Activated CD4-positive, alpha-beta memory T cell treated with anti-CD3 and anti-CD28 coated beads, Interleukin-2, amount 10 ng/mL, durations not matched to agents 7 days and 5 days (primary cell): ENCODE results near the gene DNAJC17. TPM values are rescaled to one million over a fixed set of nuclear protein-coding genes. Genes with fewer than 3 reads are reported as not detected.

Experiments
- CTCF ChIA-PET: fragments of 350-600 bp; sonication (Branson Sonifier 250); formaldehyde crosslinking; loops from one replicate; lab custom pipeline; 2021; ENCODE audit warnings: antibody characterized with exemption, inconsistent platforms; lab: Charles Lee
- POLR2A ChIA-PET: fragments of 350-600 bp; sonication (Branson Sonifier 250); formaldehyde crosslinking; loops from one replicate; lab custom pipeline; 2021; ENCODE audit warnings: antibody characterized with exemption; lab: Charles Lee
- DNase-seq: peaks from one replicate; pipeline ENCODE4 v3.0.0-alpha.2; 2020
- H3K27ac Mint-ChIP-seq: one replicate; pipeline ENCODE4 v1.8.0; 2021; ENCODE audit warnings: mild to moderate bottlenecking, mixed read lengths
- H3K27me3 Mint-ChIP-seq: one replicate; pipeline ENCODE4 v1.8.0; 2021; ENCODE audit warnings: mixed read lengths
- H3K36me3 Mint-ChIP-seq: one replicate; pipeline ENCODE4 v1.8.0; 2021; ENCODE audit warnings: low read depth, mixed read lengths
- H3K4me1 Mint-ChIP-seq: one replicate; pipeline ENCODE4 v1.8.0; 2021; ENCODE audit warnings: mixed read lengths
- H3K4me3 Mint-ChIP-seq: one replicate; pipeline ENCODE4 v1.8.0; 2021; ENCODE audit warnings: mild to moderate bottlenecking, mixed read lengths
- H3K9me3 Mint-ChIP-seq: one replicate; pipeline ENCODE4 v1.8.0; 2021; ENCODE audit warnings: mixed read lengths
- total RNA-seq, 2 experiments: library from RNA; stranded (reverse); gene quantifications; one replicate each; pipeline ENCODE4 v1.2.3, GENCODE V29; 2021

DNAJC17 gene
- total RNA-seq, 2 experiments from 2014 or later = 35.8 to 37.8 TPM

- H3K27ac Mint-ChIP-seq = no peak overlapping the region
- H3K4me3 Mint-ChIP-seq = no peak overlapping the region
- no peaks in the 10 kb centered on the region for H3K27me3 Mint-ChIP-seq
- H3K36me3 Mint-ChIP-seq = peaks cover 6% of the 10 kb centered on the region
- no peaks in the 10 kb centered on the region for H3K9me3 Mint-ChIP-seq
- POLR2A ChIA-PET = interaction anchor here (1.2 to 3.5 kb wide), 2 partner anchors 21 to 22 kb away, joined by 4 to 15 read pairs; partner anchors contain the start of genes DNAJC17, GCHFR and ZFYVE19
- CTCF ChIA-PET = interaction anchor here (0.6 to 4.1 kb wide), 11 partner anchors 8 to 109 kb away, joined by 3 to 44 read pairs (median 6); partner anchors contain the start of genes GCHFR, RAD51 and VPS18
- no peak for DNase-seq
- H3K4me1 Mint-ChIP-seq = peaks cover 26% of the 10 kb centered on the region
Observed at GRCh38 chr15:40785164-40785563, 22.1 kb downstream of the DNAJC17 start.

- peak; percentile 84 for DNase-seq
- Mint-ChIP-seq H3K9me3 (no peaks in the 10 kb centered on the region), H3K27ac (no peak overlapping the region), H3K36me3 (peaks cover 9% of the 10 kb centered on the region), H3K27me3 (no peaks in the 10 kb centered on the region), H3K4me3 (no peak overlapping the region), H3K4me1 (peaks cover 16% of the 10 kb centered on the region)
- ChIA-PET POLR2A (interaction anchor here (1.1 to 2.0 kb wide), 8 partner anchors 13 to 213 kb away, joined by 3 to 8 read pairs (median 5); partner anchors contain the start of genes C15orf62, GCHFR, RAD51 and RPUSD2), CTCF (interaction anchor here (0.5 to 4.1 kb wide), 33 partner anchors 9 to 541 kb away, joined by 3 to 44 read pairs (median 6); partner anchors contain the start of genes DNAJC17, GCHFR, RAD51 and RPUSD2)
Observed at GRCh38 chr15:40782609-40783227, 24.6 kb downstream of the DNAJC17 start.

- DNase-seq = peak; percentile 69
- ChIA-PET CTCF (interaction anchor here (0.5 to 3.6 kb wide), 8 partner anchors 9 to 184 kb away, joined by 3 to 15 read pairs (median 6); partner anchors contain the start of gene VPS18), POLR2A (interaction anchor here (0.7 to 5.6 kb wide), 6 partner anchors 12 to 208 kb away, joined by 3 to 34 read pairs (median 3); partner anchors contain the start of genes GCHFR, RAD51, RPUSD2 and VPS18)
- no peaks in the 10 kb centered on the region for H3K27me3 Mint-ChIP-seq
- peak overlapping the region; percentile 83 for H3K27ac Mint-ChIP-seq
- no peaks in the 10 kb centered on the region for H3K9me3 Mint-ChIP-seq
- H3K4me3 Mint-ChIP-seq = no peak overlapping the region
- peaks cover 10% of the 10 kb centered on the region for H3K4me1 Mint-ChIP-seq
- H3K36me3 Mint-ChIP-seq = peaks cover 32% of the 10 kb centered on the region
Observed at GRCh38 chr15:40776537-40777141, 30.6 kb downstream of the DNAJC17 start.

GRCh38 chr15:40775740-40776536 lies 31.3 kb downstream of the DNAJC17 start:
- Mint-ChIP-seq H3K27ac (no peak overlapping the region), H3K9me3 (no peaks in the 10 kb centered on the region)

DNA sequence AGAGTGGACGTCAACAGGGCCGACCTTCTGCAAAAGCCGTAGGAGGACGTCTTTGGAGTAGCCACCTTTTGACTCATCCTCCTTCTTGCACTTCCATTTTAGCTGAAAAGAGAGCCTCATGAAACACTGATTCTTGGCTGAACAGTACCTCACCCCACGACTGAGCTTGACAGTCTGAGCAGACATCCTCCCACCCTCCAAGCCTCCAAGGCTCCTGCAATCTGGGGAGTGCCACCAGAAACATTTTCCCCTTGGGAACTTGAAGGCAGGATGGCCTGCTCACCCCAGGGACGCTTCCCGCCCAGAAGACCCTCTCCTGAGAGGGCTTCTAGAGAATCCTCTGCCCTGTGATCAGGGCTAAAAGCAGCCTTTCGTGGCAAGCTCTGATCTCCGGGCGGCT lies 32.3 kb downstream of the DNAJC17 start:
- H3K36me3 Mint-ChIP-seq = peaks cover 35% of the 10 kb centered on the region
- POLR2A ChIA-PET = interaction anchor here (0.7 to 5.6 kb wide), 4 partner anchors 10 to 81 kb away, joined by 3 to 34 read pairs (median 4); partner anchors contain the start of gene GCHFR
- peaks cover 13% of the 10 kb centered on the region for H3K4me1 Mint-ChIP-seq
- H3K27ac Mint-ChIP-seq = no peak overlapping the region
- CTCF ChIA-PET = no interaction called here
- DNase-seq = no peak
- no peaks in the 10 kb centered on the region for H3K9me3 Mint-ChIP-seq
- no peaks in the 10 kb centered on the region for H3K27me3 Mint-ChIP-seq
- H3K4me3 Mint-ChIP-seq = no peak overlapping the region

More at GRCh38 chr15:40775740-40776536, 31.3 kb downstream of the DNAJC17 start:
- POLR2A ChIA-PET = interaction anchor here (0.7 to 5.6 kb wide), 8 partner anchors 11 to 207 kb away, joined by 3 to 34 read pairs (median 3); partner anchors contain the start of genes GCHFR, RAD51, RPUSD2 and VPS18
- no peaks in the 10 kb centered on the region for H3K27me3 Mint-ChIP-seq
- peaks cover 10% of the 10 kb centered on the region for H3K4me1 Mint-ChIP-seq
- peaks cover 32% of the 10 kb centered on the region for H3K36me3 Mint-ChIP-seq
- no peak for DNase-seq
- CTCF ChIA-PET = interaction anchor here (0.8 to 3.6 kb wide), 6 partner anchors 10 to 118 kb away, joined by 3 to 15 read pairs (median 7); partner anchors contain the start of gene VPS18
- H3K4me3 Mint-ChIP-seq = no peak overlapping the region

DNA sequence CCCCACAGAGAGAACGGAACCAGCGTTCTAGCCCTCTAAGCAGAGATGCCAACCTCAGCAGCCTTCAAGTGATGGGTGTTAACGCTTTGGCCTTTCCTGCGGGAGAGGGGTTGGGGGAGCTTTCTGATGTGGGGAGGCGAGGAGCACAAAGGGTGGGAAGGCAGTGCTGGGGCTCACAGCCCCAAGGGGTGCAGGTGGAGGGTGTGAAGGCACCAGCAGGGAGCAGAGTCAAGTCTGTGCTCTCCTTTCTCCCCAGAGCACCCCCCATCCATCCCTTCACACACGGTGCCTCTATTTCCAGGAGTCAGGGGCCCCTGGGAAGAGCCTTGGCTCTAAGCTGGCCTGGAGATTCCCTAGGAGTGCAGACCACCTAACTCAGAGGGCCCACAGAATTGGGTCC lies 33.4 kb downstream of the DNAJC17 start:
- H3K27me3 Mint-ChIP-seq = no peaks in the 10 kb centered on the region
- ChIA-PET POLR2A (interaction anchor here (1.0 to 5.6 kb wide), 2 partner anchors 9 to 30 kb away, joined by 4 to 34 read pairs; partner anchors contain the start of gene GCHFR), CTCF (no interaction called here)
- DNase-seq = no peak
- no peak overlapping the region for H3K4me3 Mint-ChIP-seq
- H3K9me3 Mint-ChIP-seq = no peaks in the 10 kb centered on the region
- no peak overlapping the region for H3K27ac Mint-ChIP-seq
- peaks cover 24% of the 10 kb centered on the region for H3K4me1 Mint-ChIP-seq
- peaks cover 35% of the 10 kb centered on the region for H3K36me3 Mint-ChIP-seq

- H3K36me3 Mint-ChIP-seq = peaks cover 35% of the 10 kb centered on the region
- POLR2A ChIA-PET = interaction anchor here (1.0 kb wide), 1 partner anchor 30 kb away, joined by 4 read pairs; no protein-coding TSS in a partner anchor
- H3K9me3 Mint-ChIP-seq = no peaks in the 10 kb centered on the region
- H3K27me3 Mint-ChIP-seq = no peaks in the 10 kb centered on the region
- H3K27ac Mint-ChIP-seq = no peak overlapping the region
- DNase-seq = no peak
- no peak overlapping the region for H3K4me3 Mint-ChIP-seq
- peaks cover 28% of the 10 kb centered on the region for H3K4me1 Mint-ChIP-seq
- CTCF ChIA-PET = no interaction called here
Observed at GRCh38 chr15:40773496-40773895, 33.8 kb downstream of the DNAJC17 start.

DNA sequence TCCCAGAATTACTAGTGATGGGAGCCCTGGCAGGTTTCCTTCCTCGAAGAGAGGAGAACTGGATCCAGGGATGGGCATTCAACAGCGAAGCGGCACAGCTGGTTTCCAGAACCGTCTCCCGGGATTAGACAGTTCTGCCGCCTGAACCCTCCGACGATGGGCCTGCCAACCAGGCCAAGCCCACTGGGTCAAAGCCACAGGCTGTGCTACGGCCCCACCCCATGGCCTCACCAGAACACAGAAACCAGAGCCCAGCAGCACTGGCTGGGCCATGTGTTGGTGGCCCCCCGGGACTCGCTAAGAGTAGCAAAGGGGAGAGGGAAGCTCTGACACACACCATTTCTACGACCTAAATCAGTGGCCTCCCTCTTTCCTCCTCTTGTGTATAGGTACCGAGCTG lies 35.3 kb downstream of the DNAJC17 start:
- H3K4me1 Mint-ChIP-seq = peaks cover 27% of the 10 kb centered on the region
- DNase-seq = no peak
- H3K9me3 Mint-ChIP-seq = no peaks in the 10 kb centered on the region
- POLR2A ChIA-PET = no interaction called here
- no peak overlapping the region for H3K27ac Mint-ChIP-seq
- no peak overlapping the region for H3K4me3 Mint-ChIP-seq
- no peaks in the 10 kb centered on the region for H3K27me3 Mint-ChIP-seq
- CTCF ChIA-PET = interaction anchor here (1.8 kb wide), 1 partner anchor 11 kb away, joined by 4 read pairs; no protein-coding TSS in a partner anchor
- peaks cover 37% of the 10 kb centered on the region for H3K36me3 Mint-ChIP-seq

- Mint-ChIP-seq H3K9me3 (no peaks in the 10 kb centered on the region), H3K36me3 (peaks cover 30% of the 10 kb centered on the region), H3K27me3 (no peaks in the 10 kb centered on the region), H3K27ac (no peak overlapping the region), H3K4me3 (no peak overlapping the region), H3K4me1 (peaks cover 22% of the 10 kb centered on the region)
- DNase-seq = no peak
- CTCF ChIA-PET = interaction anchor here (1.8 kb wide), 1 partner anchor 11 kb away, joined by 4 read pairs; no protein-coding TSS in a partner anchor
- POLR2A ChIA-PET = interaction anchor here (0.9 kb wide), 1 partner anchor 9 kb away, joined by 3 read pairs; no protein-coding TSS in a partner anchor
Observed at GRCh38 chr15:40771242-40771641, 36.0 kb downstream of the DNAJC17 start.

DNA sequence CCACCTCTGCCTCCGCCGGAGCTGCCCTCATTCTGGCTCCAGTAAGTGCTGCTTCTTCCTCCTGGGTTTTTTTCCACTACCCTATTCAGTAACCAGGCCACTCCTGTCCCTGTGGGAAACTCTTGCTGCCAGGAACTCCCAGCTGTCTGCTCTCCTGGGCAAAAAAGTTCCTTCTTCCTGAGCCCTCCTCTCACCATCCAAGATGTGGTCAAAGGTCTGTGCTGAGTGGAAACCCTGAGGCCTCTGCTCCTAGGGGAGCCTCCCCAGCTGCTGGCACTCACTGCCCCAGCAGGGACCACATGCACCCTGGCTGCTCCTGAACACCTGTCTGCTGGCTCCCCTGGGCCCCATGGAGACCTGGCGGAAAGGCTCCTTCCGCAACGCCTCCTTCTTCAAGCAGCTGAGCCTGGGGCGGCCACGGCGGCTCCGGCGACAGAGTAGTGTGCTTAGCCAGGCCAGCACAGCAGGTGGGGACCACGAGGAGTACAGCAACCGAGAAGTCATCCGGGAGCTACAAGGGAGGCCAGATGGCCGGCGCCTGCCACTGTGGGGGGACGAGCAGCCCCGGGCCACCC lies 37.0 kb downstream of the DNAJC17 start:
- Mint-ChIP-seq H3K27me3 (no peaks in the 10 kb centered on the region), H3K9me3 (no peaks in the 10 kb centered on the region), H3K4me3 (no peak overlapping the region)

GRCh38 chr15:40769274-40770146 lies 37.8 kb downstream of the DNAJC17 start, which contains the start of gene C15orf62:
Gene C15orf62 (plus strand): TSS chr15:40769980. CDS start chr15:40770496, 516 bp downstream.
- Mint-ChIP-seq H3K9me3 (no peaks in the 10 kb centered on the region), H3K36me3 (peaks cover 17% of the 10 kb centered on the region), H3K27me3 (no peaks in the 10 kb centered on the region), H3K4me1 (peaks cover 39% of the 10 kb centered on the region), H3K27ac (peak within 1 kb of the TSS; percentile 62), H3K4me3 (no peak within 1 kb of the TSS)
- CTCF ChIA-PET = interaction anchor here (0.6 to 1.0 kb wide), 2 partner anchors 10 to 90 kb away, joined by 3 read pairs; no protein-coding TSS in a partner anchor
- POLR2A ChIA-PET = interaction anchor here (0.6 to 3.0 kb wide), 8 partner anchors 12 to 132 kb away, joined by 3 to 11 read pairs (median 4); partner anchors contain the start of genes DNAJC17, RAD51 and ZFYVE19
- DNase-seq = no peak

More for the DNA sequence above, 37.0 kb downstream of the DNAJC17 start:
- ChIA-PET CTCF (interaction anchor here (0.6 kb wide), 1 partner anchor 91 kb away, joined by 3 read pairs; no protein-coding TSS in a partner anchor), POLR2A (interaction anchor here (0.9 to 3.0 kb wide), 4 partner anchors 8 to 75 kb away, joined by 3 to 11 read pairs (median 4); partner anchors contain the start of genes DNAJC17, RAD51 and ZFYVE19)
- H3K36me3 Mint-ChIP-seq = peaks cover 24% of the 10 kb centered on the region
- peaks cover 32% of the 10 kb centered on the region for H3K4me1 Mint-ChIP-seq
- DNase-seq = no peak
- H3K27ac Mint-ChIP-seq = no peak overlapping the region
